C4-2B (cell line): ENCODE data around the gene KCNQ1.

Experiments used
- CTCF ChIP-seq: fragments of 450-650 bp; conservative IDR thresholded peaks from 2 replicates; pipeline ENCODE4 v1.5.1; 2017; ENCODE audit warnings: mild to moderate bottlenecking
- ZFX ChIP-seq: fragments of 450-650 bp; IDR thresholded peaks from 2 replicates; pipeline ENCODE4 v1.6.1; 2017

- TF ChIP-seq CTCF (no peak), ZFX (no peak)
Measured at GRCh38 chr11:2816941-2817421, 372.2 kb downstream of the KCNQ1 start.
